Head of caudate nucleus (tissue), 42 donors: ENCODE data around the gene PDE6G.

Experiments used
- DNase-seq, 42 donors: peaks; one replicate each; pipeline versions ENCODE4 v3.0.0 to v3.0.0-alpha.2; 2020 to 2021; ENCODE audit warnings: mixed read lengths in 7 of 42
- intact Hi-C: fragments of 100-400 bp; cut with DNase I; formaldehyde crosslinking; loops from one replicate; pipeline ENCODE4 v1.15.0; 2022

PDE6G gene

DNA sequence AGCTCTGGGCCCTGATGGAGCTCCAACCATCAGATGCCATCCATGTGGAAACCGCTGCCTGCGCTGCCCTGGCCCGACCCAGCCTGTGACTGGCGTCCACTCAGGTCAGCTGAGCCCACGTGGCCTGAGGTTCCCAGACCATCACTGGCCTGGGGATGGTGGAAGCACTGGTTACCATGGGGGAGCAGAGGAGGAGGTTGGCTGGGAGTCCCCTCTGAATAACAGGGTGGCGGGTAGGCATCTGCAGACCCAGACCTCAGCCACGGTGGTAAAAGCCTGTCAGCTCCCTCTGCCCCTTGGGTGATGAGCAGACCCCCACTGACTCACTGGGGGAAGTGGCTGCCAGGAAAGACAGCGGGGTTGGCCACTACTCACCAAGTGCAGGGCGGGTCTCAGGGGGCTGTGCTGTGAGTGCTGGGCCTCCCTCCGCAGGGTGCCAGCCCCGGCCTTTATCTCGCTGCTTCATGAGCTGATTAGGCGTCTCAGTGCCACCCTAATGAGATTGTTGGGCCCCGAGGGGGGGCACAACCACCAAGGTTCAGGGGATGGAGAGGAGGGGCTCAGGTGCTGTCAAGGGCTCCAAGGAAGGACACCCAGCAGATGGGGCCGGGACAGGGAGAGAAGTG, at the start of gene PDE6G:
TSS of gene PDE6G (minus strand) at position 425 of the 626 bp plus-strand sequence. CDS start 3,237 bp downstream, outside the sequence.
- DNase-seq: no peak
- intact Hi-C loops: no loop called here

GRCh38 chr17:81705518-81706231, 49.3 kb upstream of the PDE6G start:
- intact Hi-C loops: no loop called here
- DNase-seq: no peak

GRCh38 chr17:81703747-81704654, 47.7 kb upstream of the PDE6G start:
- DNase-seq: no peak
- intact Hi-C loops: loop anchor here (5.0 kb wide), 1 partner anchor 37 kb away; the partner anchor contains the start of genes CCDC137 and OXLD1

DNA sequence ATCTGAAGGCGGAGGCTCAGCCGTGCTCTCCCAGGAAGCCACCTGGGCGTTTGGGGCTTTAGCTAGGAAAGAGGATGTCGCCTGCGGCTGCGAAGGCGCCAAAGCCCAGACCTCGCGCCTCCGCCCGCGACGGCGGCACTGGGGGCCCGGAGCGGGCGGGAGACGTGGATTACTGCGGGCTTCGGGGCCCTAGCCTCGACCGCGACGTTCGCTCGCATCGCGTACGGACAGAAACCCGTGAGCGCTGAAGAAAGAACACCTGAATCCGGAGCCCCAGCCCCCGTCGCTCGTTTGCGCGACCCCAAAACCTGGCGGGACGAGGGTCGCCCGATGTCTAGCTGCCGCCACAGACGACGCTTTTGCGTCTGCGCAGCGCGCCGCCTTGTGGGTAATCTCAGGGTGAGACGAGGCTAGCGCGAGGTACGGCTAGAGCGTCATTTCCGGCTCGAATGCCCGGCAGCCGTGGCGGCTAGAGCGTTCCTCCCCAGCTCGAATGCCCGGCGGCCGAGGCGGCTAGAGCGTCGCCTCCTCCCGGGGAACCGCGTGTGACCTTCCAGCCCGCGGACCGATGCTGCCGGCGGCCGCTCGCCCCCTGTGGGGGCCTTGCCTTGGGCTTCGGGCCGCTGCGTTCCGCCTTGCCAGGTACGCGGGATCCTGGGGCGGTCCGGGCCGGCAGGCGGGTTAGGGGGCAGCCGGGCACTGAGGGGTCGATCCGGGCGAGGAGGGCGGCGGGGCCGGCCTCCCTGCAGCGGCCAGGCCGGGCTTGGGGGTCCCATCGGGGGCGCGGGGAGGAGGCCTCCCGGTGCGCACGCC, 46.8 kb upstream of the PDE6G start, which contains the start of gene MRPL12:
TSS of gene MRPL12 (plus strand) at position 434 of the 813 bp plus-strand sequence. CDS start at position 569, 135 bp downstream.
- DNase-seq: peak; percentile 90 to 99 (median 97)
- intact Hi-C loops: loop anchor here (5.0 kb wide), 1 partner anchor 36 kb away; the partner anchor contains the start of genes CCDC137 and OXLD1

DNA sequence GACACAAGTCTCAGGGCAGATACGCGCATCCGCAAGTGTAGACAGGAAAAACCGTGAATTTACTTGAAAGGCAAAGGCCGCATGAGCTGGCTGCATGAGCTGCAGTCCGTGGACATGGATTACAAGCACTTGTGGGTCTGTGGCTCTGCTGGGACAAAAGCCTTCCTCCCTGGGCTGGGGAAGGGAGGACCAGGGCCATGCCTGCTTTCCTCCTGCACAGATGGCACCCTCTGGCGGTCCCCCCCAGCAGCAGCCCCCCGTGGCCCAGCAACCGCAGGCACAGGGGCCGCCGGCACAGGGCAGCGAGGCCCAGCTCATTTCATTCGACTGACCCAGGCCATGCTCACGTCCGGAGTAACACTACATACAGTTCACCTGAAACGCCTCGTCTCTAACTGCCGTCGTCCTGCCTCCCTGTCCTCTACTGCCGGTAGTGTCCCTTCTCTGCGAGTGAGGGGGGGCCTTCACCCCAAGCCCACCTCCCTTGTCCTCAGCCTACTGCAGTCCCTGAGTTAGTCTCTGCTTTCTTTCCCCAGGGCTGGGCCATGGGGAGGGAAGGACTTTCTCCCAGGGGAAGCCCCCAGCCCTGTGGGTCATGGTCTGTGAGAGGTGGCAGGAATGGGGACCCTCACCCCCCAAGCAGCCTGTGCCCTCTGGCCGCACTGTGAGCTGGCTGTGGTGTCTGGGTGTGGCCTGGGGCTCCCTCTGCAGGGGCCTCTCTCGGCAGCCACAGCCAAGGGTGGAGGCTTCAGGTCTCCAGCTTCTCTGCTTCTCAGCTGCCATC, 45.1 kb upstream of the PDE6G start:
- intact Hi-C loops: loop anchor here (5.0 kb wide), 1 partner anchor 34 kb away; the partner anchor contains the start of genes CCDC137 and OXLD1

GRCh38 chr17:81700353-81701287, 44.3 kb upstream of the PDE6G start:
- intact Hi-C loops: loop anchor here (5.0 kb wide), 1 partner anchor 33 kb away; the partner anchor contains the start of genes CCDC137 and OXLD1
- DNase-seq: no peak

More for the DNA sequence above, 45.1 kb upstream of the PDE6G start:
- DNase-seq: no peak

- intact Hi-C loops: no loop called here
- no peak for DNase-seq
Observed at GRCh38 chr17:81697261-81698044, 41.1 kb upstream of the PDE6G start.

- intact Hi-C loops: no loop called here
Observed at GRCh38 chr17:81696218-81696941, 40.0 kb upstream of the PDE6G start.

DNA sequence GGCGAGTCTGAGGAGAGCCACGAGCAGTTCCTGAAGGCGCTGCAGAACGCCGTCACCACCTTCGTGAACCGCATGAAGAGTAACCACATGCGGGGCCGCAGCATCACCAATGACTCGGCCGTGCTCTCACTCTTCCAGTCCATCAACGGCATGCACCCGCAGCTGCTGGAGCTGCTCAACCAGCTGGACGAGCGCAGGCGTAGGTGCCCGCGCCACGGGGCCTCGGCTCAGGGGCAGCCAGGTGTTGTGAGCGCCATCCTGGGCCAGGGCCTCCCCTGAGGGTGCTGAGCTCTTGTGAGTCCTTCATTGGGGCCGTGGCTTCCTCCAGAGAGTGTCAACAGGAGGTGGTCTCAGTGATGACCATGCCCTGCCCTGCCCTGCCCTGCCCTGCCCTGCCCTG, 39.5 kb upstream of the PDE6G start:
- intact Hi-C loops: no loop called here
- no peak for DNase-seq

More at GRCh38 chr17:81696218-81696941, 40.0 kb upstream of the PDE6G start:
- no peak for DNase-seq

DNA sequence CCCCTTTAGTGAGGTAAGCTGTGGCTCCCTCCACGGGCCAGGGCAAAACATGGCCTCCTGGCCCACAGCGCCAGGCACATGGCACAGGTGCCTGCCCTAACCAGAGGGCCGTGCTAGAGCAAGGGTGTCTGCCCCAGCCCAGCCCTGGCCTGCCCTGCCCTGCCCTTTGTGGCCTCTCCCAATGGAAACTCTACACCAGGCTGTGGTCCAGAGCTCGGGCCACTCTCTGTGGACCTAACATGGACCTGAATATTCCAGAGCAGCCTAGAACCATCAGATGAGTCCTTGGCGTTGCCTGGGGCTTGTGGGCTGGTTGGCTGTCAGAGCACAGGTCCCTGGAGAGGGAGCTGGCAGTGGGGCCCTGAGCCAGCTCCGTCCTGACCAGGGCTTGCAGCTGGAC, 38.9 kb upstream of the PDE6G start:
- intact Hi-C loops: no loop called here

GRCh38 chr17:81694810-81695209, 38.5 kb upstream of the PDE6G start:
- DNase-seq: no peak
- intact Hi-C loops: no loop called here

More for the DNA sequence above, 38.9 kb upstream of the PDE6G start:
- no peak for DNase-seq

DNA sequence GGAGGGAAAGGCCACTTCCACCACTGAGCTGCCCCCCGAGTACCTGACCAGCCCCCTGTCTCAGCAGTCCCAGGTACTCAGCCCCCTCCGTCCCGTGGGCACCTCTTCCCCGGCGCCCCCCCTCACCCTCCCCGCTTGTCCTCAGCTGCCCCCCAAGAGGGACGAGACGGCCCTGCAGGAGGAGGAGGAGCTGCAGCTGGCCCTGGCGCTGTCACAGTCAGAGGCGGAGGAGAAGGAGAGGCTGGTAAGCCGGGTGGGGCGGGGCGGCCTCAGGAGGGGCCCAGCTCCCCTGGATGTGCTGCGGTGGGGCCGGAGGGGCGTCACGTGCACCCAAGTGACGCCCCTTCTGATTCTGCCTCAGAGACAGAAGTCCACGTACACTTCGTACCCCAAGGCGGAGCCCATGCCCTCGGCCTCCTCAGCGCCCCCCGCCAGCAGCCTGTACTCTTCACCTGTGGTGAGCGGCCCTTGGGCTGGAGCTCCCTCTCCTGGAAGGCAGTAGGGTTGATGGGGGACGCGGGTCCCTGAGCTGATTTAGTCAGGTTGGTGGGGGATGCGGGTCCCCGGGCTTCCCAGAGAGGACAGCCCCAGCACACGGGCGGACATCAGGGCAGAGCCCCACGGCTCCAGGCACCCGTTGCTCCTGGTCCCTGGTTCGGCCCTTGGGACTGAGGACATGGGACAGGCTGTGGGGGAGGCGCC, 37.3 kb upstream of the PDE6G start:
- intact Hi-C loops: no loop called here
- DNase-seq: no peak

- intact Hi-C loops: no loop called here
- no peak for DNase-seq
Observed at GRCh38 chr17:81691608-81692007, 35.3 kb upstream of the PDE6G start.

- intact Hi-C loops: no loop called here
- DNase-seq: no peak
Observed at GRCh38 chr17:81691196-81691595, 34.9 kb upstream of the PDE6G start.
